OCI-LY7 (cell line): ENCODE data around the gene GCNT2.
A peak's percentile ranks its signal among the peaks of the same experiment; 100 is the strongest.

ENCODE experiments used
- CTCF ChIP-seq: fragments of 200-600 bp; sonication (generic); conservative IDR thresholded peaks from 2 replicates; pipeline ENCODE4 v1.5.1; 2014; ENCODE audit warnings: mild to moderate bottlenecking, antibody characterized with exemption, low read length, moderate library complexity, mixed read lengths
- EZH2phosphoT487 ChIP-seq: fragments of 200-600 bp; sonication (generic); IDR thresholded peaks from 2 replicates; pipeline ENCODE4 v1.6.1; 2018; ENCODE audit warnings: low read depth, borderline replicate concordance, mild to moderate bottlenecking, mixed run types, antibody characterized with exemption, low read length, moderate library complexity, mixed read lengths

- TF ChIP-seq CTCF, result peak; percentile 33; the same call in 1 of the 2 replicates
- TF ChIP-seq EZH2phosphoT487, result no peak
These were observed 7.2 kb downstream of the GCNT2 start for GRCh38 chr6:10528158-10528981.
